ENCODE measurements around the gene METRN. TPM values are rescaled to one million over a fixed set of nuclear protein-coding genes. Genes with fewer than 3 reads are reported as not detected.

Gene METRN
- polyA plus RNA-seq, 1 of the 3 experiments (the other 2 are of a cell fraction), result 59.7 TPM

DNA sequence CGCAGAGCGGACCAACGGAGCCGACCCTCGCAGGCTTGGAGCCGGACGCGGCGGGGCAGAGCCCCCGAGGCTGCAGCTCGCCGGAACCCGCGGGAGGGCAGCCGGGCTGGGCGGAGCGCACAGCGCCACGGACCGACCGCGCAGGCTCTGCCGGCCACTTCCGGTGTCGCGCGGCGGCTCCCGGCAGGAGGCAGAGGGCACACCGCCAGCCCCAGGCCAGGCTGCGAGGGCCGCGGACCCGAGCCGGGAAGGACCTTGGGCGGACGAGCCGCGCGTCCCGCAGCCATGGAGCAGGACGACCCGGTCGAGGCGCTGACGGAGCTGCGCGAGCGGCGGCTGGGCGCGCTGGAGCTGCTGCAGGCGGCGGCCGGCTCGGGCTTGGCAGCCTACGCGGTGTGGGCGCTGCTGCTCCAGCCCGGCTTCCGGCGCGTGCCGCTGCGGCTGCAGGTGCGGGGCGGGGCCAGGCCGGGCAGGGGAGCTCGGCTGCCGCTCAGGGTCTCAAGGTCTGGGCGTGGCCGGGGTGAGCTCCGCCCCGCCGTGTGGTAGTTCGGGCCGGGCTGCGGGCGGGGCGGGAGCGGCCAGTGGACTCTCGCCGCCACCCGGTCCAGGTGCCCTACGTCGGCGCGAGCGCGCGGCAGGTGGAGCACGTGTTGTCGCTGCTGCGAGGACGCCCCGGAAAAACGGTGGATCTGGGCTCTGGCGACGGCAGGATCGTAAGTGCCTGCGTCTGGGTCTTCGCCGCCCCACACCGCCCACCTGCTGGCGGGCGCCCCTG lies 6.3 kb downstream of the METRN start, which contains the start of gene ANTKMT (continued):
- TF ChIP-seq FOXM1 (IDR thresholded peaks at IDR 0.05; ENCODE audit: low read depth) (no peak), TEAD4 (IDR thresholded peaks at IDR 0.05; ENCODE audit: borderline replicate concordance, insufficient read depth) (no peak), RXRA (IDR thresholded peaks at IDR 0.05; ENCODE audit: borderline replicate concordance, low read depth) (no peak), POLR2AphosphoS5 (IDR thresholded peaks at IDR 0.05; ENCODE audit: low read depth, low read length) (peak; percentile 75), JUND (IDR thresholded peaks at IDR 0.05) (no peak)

DNA sequence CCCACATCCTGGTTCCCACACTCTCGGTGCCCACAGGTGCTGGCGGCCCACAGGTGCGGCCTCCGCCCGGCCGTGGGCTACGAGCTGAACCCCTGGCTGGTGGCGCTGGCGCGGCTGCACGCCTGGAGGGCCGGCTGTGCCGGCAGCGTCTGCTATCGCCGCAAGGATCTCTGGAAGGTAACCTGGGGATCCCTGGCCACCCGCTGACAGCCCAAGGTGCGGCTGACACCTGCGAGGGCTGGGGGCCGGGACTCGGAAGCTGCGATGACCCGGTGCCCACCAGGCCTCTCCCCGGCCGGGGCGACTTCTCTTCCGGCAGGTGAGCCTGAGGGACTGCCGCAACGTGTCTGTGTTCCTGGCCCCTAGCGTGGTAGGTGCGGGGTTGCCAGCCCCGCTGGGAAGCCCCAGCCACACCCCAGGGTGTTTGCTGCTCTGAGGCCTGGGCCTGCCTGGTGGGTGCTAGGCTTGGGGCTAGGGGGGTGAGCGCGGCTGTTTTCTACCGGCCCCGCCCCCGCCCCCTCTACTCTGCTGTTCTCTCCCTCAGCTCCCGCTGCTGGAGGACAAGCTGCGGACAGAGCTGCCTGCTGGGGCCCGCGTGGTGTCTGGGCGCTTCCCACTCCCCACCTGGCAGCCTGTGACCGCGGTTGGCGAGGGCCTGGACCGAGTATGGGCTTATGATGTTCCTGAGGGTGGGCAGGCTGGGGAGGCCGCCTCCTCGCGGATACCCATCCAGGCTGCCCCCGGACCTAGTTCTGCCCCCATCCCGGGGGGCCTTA lies 7.0 kb downstream of the METRN start:
- Histone ChIP-seq H3K9ac (no peak overlapping the region), H3K9me2 (no peaks in the 10 kb centered on the region), H3K4me2 (peak overlapping the region; percentile 100), H3K9me3 (no peaks in the 10 kb centered on the region), H4K20me1 (ENCODE audit: insufficient read depth) (0 out of 2 replicates have a peak, but pooled peaks cover 18% of the 10 kb centered on the region), H3K4me1 (ENCODE audit: control insufficient read depth in 1 of 2, insufficient read depth in 2 of 2, low read depth in 1 of 2, low read length in 1 of 2) (peaks cover 8 to 40% of the 10 kb centered on the region in 2 experiments; a peak in 3 of 4 replicates), H3K36me3 (replicated peaks in 1 of 2; ENCODE audit: control insufficient read depth in 1 of 2, insufficient read depth in 2 of 2, low read length in 1 of 2) (peaks cover 0 to 6% of the 10 kb centered on the region in 2 experiments), H2AFZ (ENCODE audit: low read depth) (no peak overlapping the region), H3K4me3 (ENCODE audit: low read depth in 2 of 2, low read length in 1 of 2) (peak overlapping the region; percentile 86 to 89), H3K27me3 (ENCODE audit: insufficient read depth) (no peaks in the 10 kb centered on the region), H3K27ac (ENCODE audit: low read depth in 2 of 2, low read length in 1 of 2) (peak overlapping the region in 1 of 2 experiments; percentile 99; a peak in 2 of 4 replicates), H3K79me2 (ENCODE audit: insufficient read depth) (no peaks in the 10 kb centered on the region; the same call in 1 of the 2 replicates), H3F3A (replicated peaks; ENCODE audit: insufficient read depth) (peaks cover 31% of the 10 kb centered on the region)
- CTCF ChIA-PET, result interaction anchor here (0.6 to 22.4 kb wide), 11 partner anchors 6 to 656 kb away, joined by 3 to 358 read pairs (median 6); partner anchors contain the start of genes ANTKMT, CCDC78, CIAO3 and FBXL16
- 74% methylated on average over 21 of the region's 51 CpGs for WGBS (ENCODE audit: low lambda C conversion rate)
- TF ChIP-seq GATA2 (CRISPR knock-in tag; IDR thresholded peaks at IDR 0.05), result 0 out of 2 replicates have a peak, but pooled peaks have one; percentile 18
- TF ChIP-seq, protein P1, sequence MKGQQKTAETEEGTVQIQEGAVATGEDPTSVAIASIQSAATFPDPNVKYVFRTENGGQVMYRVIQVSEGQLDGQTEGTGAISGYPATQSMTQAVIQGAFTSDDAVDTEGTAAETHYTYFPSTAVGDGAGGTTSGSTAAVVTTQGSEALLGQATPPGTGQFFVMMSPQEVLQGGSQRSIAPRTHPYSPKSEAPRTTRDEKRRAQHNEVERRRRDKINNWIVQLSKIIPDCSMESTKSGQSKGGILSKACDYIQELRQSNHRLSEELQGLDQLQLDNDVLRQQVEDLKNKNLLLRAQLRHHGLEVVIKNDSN (IDR thresholded peaks at IDR 0.05; ENCODE audit: borderline replicate concordance, low read depth), result no peak
- peak; percentile 60 for DNase-seq
- POLR2A ChIA-PET, result interaction anchor here (0.6 to 3.8 kb wide), 11 partner anchors 8 to 189 kb away, joined by 3 to 19 read pairs (median 3); partner anchors contain the start of genes CHTF18, JMJD8, METTL26 and RPUSD1

DNA sequence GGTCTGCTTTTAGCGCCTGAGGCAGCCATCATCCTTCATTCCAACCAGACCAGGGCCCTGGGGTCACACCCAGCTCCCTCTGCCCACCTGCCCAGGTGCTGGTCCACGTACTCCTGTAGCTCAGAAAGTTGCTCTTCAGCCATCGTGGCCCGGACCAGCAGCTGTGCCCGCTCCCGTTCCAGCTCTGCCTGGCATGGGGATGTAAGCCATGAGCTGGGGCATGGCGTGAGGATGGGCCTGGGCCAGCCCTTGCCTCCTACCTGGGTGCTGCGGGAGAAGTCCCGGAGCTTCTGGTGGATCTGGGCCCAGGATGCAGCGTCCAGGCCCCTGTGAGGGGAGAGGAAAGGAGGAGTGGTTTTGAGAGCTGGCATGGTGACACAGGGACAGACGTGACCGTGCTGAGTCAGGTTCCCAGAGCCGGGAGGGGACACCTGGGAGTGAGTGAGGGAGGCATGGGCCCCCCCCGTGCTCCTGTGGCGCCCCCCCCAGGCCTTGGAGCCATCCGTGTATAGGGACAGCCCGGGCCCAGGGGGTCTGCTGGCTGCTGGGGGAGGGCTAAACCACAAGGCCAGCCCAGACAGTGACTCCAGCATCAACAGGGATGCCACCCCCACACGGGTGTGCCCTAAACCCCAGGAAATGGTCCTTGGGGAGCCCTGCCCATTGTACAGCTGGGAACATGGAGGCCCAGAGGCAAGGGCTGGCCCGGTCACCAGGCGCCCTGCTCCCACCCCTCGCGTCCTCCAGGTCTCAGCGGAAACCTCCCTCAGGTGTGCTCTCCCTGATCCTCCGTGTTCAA lies 8.1 kb downstream of the METRN start:
- Histone ChIP-seq H3K79me2 (ENCODE audit: insufficient read depth) (no peaks in the 10 kb centered on the region; the same call in 1 of the 2 replicates), H3K36me3 (replicated peaks in 1 of 2; ENCODE audit: control insufficient read depth in 1 of 2, insufficient read depth in 2 of 2, low read length in 1 of 2) (peaks cover 0 to 5% of the 10 kb centered on the region in 2 experiments), H3K27ac (ENCODE audit: low read depth in 2 of 2, low read length in 1 of 2) (no peak overlapping the region), H3F3A (replicated peaks; ENCODE audit: insufficient read depth) (peaks cover 31% of the 10 kb centered on the region), H3K9ac (no peak overlapping the region), H3K4me1 (ENCODE audit: control insufficient read depth in 1 of 2, insufficient read depth in 2 of 2, low read depth in 1 of 2, low read length in 1 of 2) (peaks cover 8 to 38% of the 10 kb centered on the region in 2 experiments; a peak in 3 of 4 replicates), H3K27me3 (ENCODE audit: insufficient read depth) (no peaks in the 10 kb centered on the region), H3K9me3 (no peaks in the 10 kb centered on the region), H3K9me2 (no peaks in the 10 kb centered on the region), H3K4me2 (peak overlapping the region; percentile 24; the same call in 1 of the 2 replicates), H3K4me3 (ENCODE audit: low read depth in 2 of 2, low read length in 1 of 2) (no peak overlapping the region), H4K20me1 (ENCODE audit: insufficient read depth) (0 out of 2 replicates have a peak, but pooled peaks cover 14% of the 10 kb centered on the region), H2AFZ (ENCODE audit: low read depth) (no peak overlapping the region)
- no peak for DNase-seq
- WGBS (ENCODE audit: low lambda C conversion rate), result 88% methylated on average over 9 of the region's 24 CpGs
- CTCF ChIA-PET, result interaction anchor here (0.6 to 22.4 kb wide), 10 partner anchors 5 to 657 kb away, joined by 3 to 358 read pairs (median 6); partner anchors contain the start of genes ANTKMT, CCDC78, CIAO3 and FBXL16
- POLR2A ChIA-PET, result interaction anchor here (0.6 to 1.4 kb wide), 5 partner anchors 10 to 188 kb away, joined by 3 to 4 read pairs (median 3); partner anchors contain the start of gene JMJD8
- TF ChIP-seq ELF1 (IDR thresholded peaks at IDR 0.05), result no peak
- no peak for TF ChIP-seq NRF1 (IDR thresholded peaks at IDR 0.05; ENCODE audit: low read depth, low read length)
- TF ChIP-seq TCF12 (IDR thresholded peaks at IDR 0.05), result no peak
- TF ChIP-seq YY1 (IDR thresholded peaks at IDR 0.05; ENCODE audit: low read depth), result no peak
- TF ChIP-seq MXI1 (IDR thresholded peaks at IDR 0.05; ENCODE audit: low read depth, low read length), result no peak
- TF ChIP-seq SMC3 (IDR thresholded peaks at IDR 0.05; ENCODE audit: low read depth, low read length), result no peak
- no peak for TF ChIP-seq GATA2 (CRISPR knock-in tag; IDR thresholded peaks at IDR 0.05)
- no peak for TF ChIP-seq POLR2AphosphoS5 (IDR thresholded peaks at IDR 0.05; ENCODE audit: low read depth, low read length)
- TF ChIP-seq, protein P1 (IDR thresholded peaks at IDR 0.05; ENCODE audit: borderline replicate concordance, low read depth), result no peak
- no peak for TF ChIP-seq EZH2phosphoT487 (IDR thresholded peaks at IDR 0.05; ENCODE audit: borderline replicate concordance, low read depth)
- no peak for TF ChIP-seq GABPA (IDR thresholded peaks at IDR 0.05; ENCODE audit: low read depth)
- TF ChIP-seq, protein P2, sequence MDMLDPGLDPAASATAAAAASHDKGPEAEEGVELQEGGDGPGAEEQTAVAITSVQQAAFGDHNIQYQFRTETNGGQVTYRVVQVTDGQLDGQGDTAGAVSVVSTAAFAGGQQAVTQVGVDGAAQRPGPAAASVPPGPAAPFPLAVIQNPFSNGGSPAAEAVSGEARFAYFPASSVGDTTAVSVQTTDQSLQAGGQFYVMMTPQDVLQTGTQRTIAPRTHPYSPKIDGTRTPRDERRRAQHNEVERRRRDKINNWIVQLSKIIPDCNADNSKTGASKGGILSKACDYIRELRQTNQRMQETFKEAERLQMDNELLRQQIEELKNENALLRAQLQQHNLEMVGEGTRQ (IDR thresholded peaks at IDR 0.05; ENCODE audit: borderline replicate concordance, low read depth, low read length), result no peak
